HG02852 (cell line): ENCODE results near the gene EPHA2.

Source experiments
- ATAC-seq: cut with Tn5 transposase; IDR thresholded peaks from one replicate; pipeline ENCODE4 v1.9.1; 2021; ENCODE audit warnings: mild to moderate bottlenecking, moderate library complexity; ENCODE audit not compliant: unreplicated experiment

The EPHA2 gene

DNA sequence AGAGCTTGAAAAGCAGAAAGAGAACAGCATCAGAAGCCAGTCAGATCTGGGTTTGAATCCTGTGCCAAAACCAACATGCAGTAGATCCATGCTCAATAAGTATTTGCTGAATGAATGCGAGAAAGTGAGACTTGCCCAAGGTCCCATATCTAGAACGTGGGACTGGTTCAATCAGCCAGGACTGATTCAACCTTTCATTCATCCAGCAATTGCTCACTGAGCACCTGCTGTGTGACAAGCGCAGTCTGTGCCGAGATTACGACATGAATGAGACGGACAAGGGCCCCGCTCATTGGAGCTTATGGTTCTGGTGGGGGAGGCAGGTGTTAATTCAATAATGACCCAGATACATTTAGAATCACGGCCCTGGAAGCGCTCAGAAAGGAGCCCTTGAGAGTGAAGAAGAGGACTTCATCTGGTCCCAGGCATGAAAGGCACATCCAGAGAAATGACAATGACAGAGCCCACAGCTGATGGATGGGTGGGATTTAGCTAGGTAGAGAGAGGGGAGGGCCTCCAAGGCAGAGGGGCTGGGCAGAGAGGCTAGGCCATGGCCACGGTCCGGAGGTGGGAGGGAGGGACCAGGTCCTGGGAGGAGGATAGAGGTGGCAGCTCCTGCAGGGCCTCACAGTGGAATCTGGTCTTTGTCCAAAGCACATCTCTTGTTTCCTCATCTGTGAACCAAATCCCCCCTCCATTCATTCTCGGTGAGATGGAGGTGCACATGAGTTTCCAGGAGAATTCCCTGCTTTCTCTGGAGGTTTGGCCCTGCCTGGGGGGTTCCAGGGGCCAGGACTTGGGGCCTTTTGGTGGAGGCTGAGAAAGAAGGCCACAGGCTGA lies 78.2 kb downstream of the EPHA2 start:
- no peak for ATAC-seq

DNA sequence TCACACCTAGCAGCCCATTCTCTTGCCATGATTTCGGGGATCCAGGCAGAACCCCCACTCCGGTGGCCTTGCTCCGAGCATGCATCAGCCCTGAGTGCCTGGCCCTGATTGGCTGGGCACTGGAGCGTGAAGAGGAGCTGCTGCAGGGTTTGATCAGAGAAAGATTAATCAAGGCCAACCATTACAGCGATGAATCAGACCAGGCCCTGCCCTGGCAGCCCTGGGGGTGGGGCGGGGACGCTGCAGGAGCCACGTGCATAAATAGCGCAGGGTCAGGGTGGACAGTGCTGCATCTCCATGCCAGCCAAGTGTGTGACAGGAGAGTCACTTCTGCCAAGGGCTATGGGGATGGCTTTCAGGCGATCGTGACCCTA lies 79.0 kb downstream of the EPHA2 start:
- no peak for ATAC-seq

DNA sequence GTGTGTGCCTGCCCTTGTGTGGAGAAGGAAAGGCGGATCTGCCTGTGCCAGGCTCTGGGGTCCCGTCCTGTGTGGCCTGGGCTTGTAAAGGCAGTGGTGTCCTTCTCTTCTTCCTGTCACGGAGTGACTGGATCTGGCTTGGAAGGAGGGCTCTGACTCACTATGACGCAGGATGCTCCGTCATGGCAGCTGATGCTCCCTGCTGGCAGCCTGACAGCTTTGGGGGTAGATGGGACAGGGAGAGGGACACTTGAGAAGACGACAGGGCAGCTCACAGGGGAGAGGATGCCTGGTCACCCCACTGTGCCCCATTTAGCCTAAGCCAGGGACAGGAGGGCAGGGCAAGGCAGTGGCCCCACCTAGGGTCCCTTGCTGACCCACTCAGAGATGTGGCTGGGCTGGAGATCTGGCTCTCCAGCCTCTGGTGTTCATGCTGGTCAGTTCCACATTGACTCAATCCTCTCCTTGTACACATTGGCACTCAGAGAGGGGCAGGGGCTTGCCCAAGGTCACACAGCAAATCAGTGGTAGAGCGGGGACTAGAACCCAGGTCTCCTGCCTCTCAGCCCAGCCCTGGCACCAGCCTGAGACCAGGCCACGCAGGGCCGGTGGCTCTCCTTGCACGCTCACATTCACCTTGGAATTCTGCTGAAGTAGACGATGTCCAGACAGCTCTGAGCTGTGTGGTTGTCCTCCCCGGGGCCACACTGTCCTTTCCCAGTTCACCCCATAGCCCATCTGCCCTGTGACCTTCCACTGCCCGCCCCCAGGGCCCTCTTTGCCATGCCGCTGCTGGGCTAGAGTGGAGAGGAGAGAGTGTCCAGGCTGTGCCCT lies 79.6 kb downstream of the EPHA2 start:
- no peak for ATAC-seq

DNA sequence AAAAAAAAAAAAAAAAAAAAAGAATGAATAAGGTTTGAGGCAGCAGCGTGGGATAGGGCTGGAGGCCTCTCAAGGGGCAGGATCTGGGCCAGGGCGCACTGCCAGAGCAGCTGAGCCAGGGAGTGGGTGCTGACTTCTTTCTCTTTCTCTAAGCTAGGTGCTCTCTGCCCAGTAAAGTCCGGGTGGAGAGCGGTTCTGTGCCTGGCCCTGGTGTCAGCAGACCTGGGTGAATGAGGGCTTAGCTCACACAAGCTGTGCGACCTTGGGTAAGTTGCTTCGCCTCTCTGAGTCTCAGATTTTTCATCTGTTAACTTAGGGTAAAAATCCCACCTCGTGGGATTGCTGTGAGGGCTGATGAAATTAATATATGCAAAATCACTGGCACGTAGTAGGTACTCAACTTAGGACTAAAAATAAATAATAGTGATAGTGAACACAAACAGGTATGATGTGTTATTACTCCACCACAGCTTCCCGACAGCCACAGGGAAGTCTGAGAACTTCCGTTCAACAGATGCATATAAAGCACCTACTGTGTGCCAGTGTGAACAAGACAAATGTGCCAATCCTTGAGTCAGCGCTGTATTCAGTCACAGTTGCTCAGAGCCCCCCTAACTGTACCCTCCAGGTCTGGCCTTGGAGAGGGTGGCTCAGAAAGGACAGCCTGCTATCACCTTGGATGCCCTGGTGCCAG lies 80.4 kb downstream of the EPHA2 start:
- no peak for ATAC-seq
